ENCODE data around the gene CACNB2. TPM values are rescaled to one million over a fixed set of nuclear protein-coding genes. Genes with fewer than 3 reads are reported as not detected.

CACNB2 gene
- polyA plus RNA-seq, 12 donors, result 0.86 to 7.3 (median 1.7) TPM; not detected in 1

DNA sequence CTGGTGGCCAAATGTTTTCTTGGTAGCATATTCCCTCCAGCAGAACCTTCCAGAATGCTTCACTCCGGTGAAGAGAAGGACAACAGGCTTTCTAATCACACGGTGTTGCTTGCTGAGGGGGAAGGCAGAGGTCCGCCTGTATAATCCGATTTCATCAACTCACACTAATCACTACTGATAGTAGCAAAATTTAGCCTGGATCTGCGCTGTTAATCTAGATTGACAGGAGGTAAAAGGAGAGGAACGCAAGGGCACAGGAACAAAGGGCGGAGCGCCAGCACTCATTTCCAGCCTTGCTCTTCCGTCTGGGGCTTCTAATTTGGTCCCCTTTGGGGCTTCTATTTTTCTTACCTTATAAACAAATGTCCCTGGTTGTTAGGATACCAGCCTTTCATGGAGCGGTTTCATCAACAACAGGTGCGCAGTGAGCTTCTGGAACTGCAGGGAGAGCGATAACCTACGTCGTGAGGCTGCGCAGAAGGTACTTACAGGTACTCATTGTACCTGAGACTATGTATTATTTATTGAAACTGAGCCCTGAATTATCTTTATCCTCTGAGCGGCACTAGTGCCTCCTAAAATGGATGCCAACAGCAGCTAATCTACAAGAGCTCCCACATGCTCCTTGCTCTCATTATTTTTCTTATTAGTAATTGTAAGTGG, 150.6 kb downstream of the CACNB2 start:
- no peak for DNase-seq

DNA sequence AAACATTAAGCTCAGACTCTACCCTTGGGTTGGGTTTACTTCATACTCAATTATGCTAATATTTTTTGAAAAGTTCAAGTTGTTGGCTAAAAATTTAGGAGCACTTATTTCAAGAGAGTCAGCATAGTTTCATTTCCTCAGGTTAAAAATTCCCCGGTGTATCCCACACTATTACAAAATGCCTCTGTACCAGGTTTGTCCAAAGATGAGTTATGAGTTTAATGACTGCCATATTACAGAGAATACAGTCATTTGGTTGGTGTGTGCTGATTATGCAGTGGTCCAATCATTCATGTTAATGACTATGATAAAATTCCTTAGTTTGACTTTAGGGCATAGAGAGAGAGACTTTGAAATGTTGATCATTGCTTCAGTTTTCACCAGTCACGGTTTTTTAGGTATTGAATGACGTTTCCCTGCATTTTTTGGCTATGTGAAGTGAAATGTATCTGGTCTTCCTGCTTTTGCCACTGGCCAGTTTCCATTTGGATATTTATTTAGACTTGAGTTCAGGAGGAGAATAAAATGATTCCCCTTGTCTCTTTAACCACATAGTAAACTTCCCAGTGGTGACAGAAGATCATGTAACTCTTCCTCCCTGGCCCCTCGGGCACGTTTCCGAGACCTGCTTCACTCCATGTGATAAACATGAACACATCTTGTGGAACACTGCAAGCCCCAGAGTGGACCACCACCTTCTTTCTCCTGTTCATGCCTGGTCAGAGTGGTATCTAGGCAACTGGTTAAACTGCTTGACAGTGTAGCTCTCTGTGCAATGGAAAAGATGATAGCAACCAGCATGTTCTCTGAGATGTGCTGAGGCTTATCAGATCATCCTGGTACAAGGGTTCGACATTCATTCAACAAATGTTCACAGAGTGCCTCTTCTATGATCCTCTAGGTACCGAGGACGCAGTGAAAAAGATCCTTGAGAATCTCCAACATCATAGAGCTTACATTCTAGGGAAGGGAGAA, 153.6 kb downstream of the CACNB2 start:
- DNase-seq, result no peak

DNA sequence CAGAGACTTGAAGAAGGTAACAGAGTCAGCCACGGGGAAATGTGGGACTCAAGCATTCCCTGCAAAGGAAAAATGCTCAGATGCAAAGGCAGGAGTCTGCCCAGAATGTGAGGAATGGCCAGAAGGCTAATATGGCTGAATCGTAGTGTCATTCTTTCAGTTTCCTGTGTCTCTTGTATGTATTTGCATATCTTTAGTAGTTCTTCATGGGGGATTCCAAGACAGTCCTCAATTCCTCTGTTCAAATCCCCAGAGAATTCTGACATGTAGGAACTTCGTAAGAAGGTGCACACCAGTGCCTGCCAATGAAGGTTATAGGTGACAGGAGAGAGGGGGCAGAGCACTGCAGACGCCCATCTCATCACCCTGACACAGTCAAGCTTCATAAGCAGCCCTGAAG, 154.4 kb downstream of the CACNB2 start:
- DNase-seq, result no peak

DNA sequence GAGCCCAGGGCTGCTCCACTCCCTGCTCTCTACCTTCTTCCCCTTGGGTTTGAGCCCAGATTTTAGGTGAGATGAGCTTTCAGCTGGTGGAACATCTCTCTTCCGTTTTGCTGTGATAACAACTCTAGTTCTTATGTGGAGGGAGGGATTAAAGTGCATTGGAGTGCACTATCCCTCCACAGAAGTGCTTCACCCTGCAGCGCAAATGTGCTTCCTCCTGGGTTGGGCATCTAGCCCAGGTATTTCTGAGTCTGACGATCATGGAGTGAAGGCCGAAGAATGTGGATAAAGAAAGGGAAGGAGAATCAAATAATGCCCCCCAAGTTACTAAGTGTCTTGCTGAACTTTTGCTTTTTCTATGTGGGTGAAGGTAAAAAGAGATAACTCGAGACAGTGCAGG, 157.4 kb downstream of the CACNB2 start:
- no peak for DNase-seq

GRCh38 chr10:18298256-18298655, 158.0 kb downstream of the CACNB2 start:
- DNase-seq, result no peak

GRCh38 chr10:18303851-18304801, 163.9 kb downstream of the CACNB2 start:
- DNase-seq, result no peak

- DNase-seq, result no peak
These were observed 165.8 kb downstream of the CACNB2 start for GRCh38 chr10:18306031-18306430.

- no peak for DNase-seq
These were observed 168.4 kb downstream of the CACNB2 start for GRCh38 chr10:18308600-18308999.

DNA sequence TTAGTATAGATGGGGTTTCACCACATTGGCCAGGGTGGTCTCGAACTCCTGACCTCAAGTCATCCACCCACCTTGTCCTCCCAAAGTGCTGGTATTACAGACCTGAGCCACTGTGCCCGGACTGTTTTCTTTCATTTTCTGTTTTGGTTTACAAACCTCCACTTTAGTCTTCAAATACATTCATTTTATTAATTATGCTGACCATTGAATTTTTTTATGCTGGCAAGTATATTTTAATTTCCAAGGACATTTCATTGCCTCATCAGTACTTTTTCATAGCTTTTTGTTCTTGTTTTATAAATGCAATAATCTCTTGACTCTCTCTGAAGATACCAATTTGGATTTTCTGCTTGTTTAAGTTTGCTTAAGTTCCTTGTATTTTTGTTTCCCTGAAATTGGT, 170.5 kb downstream of the CACNB2 start:
- DNase-seq, result no peak

GRCh38 chr10:18312374-18313139, 172.3 kb downstream of the CACNB2 start:
- DNase-seq, result peak; percentile 31

DNA sequence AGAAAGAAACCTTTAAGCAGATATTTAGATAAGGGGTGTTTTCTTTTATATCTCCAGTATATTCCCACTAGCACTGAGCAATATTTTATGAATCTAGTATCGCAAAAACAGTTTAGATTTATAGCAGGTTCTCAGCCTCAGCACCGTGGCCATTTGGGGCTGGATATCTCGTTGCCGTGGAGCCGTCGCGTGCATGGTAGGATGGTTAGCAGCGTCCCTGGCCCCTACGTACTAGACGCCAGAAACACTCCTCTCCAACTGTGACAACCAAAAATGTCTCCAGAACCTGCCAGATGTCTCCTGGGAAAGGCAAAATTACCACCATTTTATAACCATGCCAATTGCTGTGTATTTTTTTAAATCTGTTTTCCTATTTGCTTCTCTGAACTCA, 172.9 kb downstream of the CACNB2 start:
- peak; percentile 6 for DNase-seq

DNA sequence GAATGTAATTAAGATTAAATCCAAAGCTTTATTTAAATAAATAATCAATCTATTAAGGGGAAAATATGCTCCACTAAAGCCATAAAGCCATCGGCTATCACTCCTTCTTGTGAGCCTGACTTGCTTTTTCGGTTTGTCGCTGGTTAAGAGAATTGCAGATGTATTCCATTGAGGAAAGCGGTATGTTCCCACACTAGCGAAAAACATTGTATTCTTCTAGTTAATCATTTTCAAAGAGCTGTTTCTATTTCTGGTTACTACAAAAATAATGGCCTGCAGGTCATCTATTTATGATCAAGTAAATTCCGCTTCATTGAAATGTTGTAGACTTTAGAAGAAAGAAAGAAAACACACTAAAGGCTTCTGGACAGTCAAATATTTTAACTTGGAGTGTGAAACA, 173.4 kb downstream of the CACNB2 start:
- peak; percentile 5 for DNase-seq

DNA sequence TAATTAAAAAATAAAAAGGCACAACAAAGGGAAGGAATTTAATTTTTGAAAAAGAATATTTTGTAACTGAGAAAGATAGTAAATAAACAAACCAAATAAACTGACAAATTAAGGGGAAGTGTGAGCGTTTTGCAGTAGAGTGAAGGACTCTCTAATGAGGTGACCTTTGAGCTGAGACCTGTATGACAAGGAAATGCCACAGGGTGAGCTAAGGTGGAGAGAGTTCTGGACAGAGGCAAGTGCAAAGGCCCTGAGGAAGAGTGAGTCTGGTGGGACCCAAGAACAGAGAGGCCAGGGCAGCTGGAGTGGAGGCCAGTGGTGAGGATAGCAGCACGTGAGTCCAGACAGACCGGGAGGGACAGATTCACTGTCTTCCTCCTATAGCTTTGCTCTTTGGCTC, 179.4 kb downstream of the CACNB2 start:
- DNase-seq, result no peak

DNA sequence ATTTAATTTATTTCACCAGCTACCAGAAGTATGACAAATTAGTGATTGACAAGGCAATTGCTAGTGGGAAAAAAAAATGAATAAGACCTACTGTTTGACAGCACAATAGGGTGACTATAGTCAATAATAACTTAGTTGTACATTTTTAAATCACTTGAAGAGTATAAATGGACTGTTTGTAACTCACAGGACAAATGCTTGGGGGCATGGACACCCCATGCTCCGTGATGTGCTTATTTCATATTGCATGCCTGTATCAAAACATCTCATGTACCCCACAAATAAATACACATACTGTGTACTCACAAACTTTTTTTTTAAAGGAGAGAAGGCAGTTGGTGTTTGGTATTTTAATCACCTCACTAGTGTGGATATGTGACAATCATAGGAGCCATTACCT, 181.1 kb downstream of the CACNB2 start:
- no peak for DNase-seq

GRCh38 chr10:18323916-18324315, 183.7 kb downstream of the CACNB2 start:
- no peak for DNase-seq

- no peak for DNase-seq
These were observed 185.2 kb downstream of the CACNB2 start for GRCh38 chr10:18325410-18325809.

- DNase-seq, result no peak
These were observed 185.8 kb downstream of the CACNB2 start for GRCh38 chr10:18325889-18326531.

- no peak for DNase-seq
These were observed 188.7 kb downstream of the CACNB2 start for GRCh38 chr10:18328941-18329340.

GRCh38 chr10:18332048-18332447, 191.8 kb downstream of the CACNB2 start:
- no peak for DNase-seq

DNA sequence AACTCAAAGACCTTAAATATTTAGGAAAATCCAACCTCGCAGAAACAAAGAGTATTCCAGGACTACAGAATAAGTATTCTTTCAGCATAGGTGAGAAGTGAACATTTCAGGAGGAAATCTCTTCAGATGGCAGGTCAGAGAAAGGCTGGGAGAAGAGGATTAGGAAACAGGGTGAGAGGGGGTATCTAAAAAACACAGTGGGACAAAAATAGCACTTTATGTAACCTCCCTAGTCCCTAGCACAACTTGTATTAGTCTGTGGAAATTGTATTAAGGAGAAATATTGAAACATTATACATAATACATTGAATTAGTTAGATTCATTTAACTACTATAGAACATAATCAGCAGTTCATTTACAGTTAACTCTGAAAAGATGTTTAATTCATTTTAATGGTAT, 192.3 kb downstream of the CACNB2 start:
- DNase-seq, result no peak

DNA sequence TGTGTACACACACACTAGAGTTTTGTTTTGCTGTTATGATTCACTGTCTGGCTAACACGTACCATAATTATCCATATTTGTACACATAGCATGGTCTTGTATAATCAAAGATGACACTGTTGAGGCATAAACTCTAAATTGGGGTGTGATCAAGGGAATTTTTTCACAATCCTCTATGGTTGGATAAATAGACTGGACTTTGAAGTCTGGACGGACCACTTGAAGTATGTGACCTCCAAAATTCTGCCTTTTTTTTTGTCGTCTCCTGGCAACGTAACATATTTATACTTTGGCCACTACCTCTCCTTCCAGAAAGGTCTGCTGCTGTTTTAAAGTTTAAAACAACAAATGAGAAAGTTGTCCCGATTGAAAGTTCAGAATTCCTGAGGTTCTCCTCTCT, 193.4 kb downstream of the CACNB2 start:
- DNase-seq, result peak; percentile 12

Measured in muscle of arm (tissue), 12 donors.